Measurements from ENCODE around the gene USP3. TPM values are rescaled to one million over a fixed set of nuclear protein-coding genes. Genes with fewer than 3 reads are reported as not detected.

USP3 gene
- total and polyA plus RNA-seq, 2 of the 13 experiments (the other 11 are each of a cell fraction or from before 2014, with no cell fraction given) = 14.3 to 61.2 TPM

DNA sequence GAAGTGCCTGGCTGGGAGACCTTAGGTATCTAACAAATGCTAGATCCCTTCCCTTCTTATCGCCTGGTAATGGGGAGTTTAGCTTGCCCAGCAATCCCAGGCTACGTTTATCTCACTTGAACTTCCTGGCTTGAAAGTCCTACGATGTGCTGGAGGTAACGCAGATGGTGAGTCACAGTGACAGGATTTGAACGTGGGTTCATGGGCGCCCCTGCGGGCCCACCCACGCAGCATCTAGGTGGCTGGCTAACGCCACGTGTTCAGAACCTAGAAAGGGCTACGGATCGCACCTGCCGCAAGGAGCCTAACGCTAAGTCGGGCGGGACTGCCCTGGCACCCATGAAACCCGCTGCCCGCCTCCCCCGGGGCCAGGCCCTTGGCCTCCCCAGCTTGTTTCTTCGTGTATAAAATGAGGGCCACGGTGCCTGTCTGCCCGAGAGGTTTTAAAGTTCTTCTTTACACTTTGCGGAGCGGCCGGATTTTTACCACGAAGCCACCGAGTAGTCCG is 600 bp upstream of the USP3 start (continued):
- TF ChIP-seq ZC3H13 (CRISPR knock-in tag; IDR thresholded peaks at IDR 0.05) (0 out of 2 replicates have a peak, but pooled peaks have one; percentile 42), CTCF (CRISPR knock-in tag; IDR thresholded peaks at IDR 0.05) (no peak), MZF1 (CRISPR knock-in tag; IDR thresholded peaks at IDR 0.05; ENCODE audit: borderline replicate concordance) (no peak), ZNF687 (CRISPR knock-in tag; IDR thresholded peaks at IDR 0.05) (peak; percentile 75), NCOA5 (CRISPR knock-in tag; IDR thresholded peaks at IDR 0.05) (no peak), FOXA3 (CRISPR knock-in tag; IDR thresholded peaks at IDR 0.05) (no peak), TBL1XR1 (IDR thresholded peaks at IDR 0.05; ENCODE audit: borderline replicate concordance, low read length, partially characterized antibody) (no peak), GATAD2A (CRISPR knock-in tag; IDR thresholded peaks at IDR 0.05) (no peak), NRL (CRISPR knock-in tag; IDR thresholded peaks at IDR 0.05; ENCODE audit: borderline replicate concordance) (no peak), YY1 (IDR thresholded peaks at IDR 0.05; ENCODE audit: insufficient read depth, insufficient replicate concordance, low read depth, low read length) (no peak), KLF13 (CRISPR knock-in tag; IDR thresholded peaks at IDR 0.05) (no peak), NR3C1 (CRISPR knock-in tag; IDR thresholded peaks at IDR 0.05) (no peak), MYC (CRISPR knock-in tag; IDR thresholded peaks at IDR 0.05; ENCODE audit: borderline replicate concordance) (peak; percentile 54), MED8 (CRISPR knock-in tag; IDR thresholded peaks at IDR 0.05; ENCODE audit: insufficient replicate concordance) (no peak)
- TF ChIP-seq, protein P1, sequence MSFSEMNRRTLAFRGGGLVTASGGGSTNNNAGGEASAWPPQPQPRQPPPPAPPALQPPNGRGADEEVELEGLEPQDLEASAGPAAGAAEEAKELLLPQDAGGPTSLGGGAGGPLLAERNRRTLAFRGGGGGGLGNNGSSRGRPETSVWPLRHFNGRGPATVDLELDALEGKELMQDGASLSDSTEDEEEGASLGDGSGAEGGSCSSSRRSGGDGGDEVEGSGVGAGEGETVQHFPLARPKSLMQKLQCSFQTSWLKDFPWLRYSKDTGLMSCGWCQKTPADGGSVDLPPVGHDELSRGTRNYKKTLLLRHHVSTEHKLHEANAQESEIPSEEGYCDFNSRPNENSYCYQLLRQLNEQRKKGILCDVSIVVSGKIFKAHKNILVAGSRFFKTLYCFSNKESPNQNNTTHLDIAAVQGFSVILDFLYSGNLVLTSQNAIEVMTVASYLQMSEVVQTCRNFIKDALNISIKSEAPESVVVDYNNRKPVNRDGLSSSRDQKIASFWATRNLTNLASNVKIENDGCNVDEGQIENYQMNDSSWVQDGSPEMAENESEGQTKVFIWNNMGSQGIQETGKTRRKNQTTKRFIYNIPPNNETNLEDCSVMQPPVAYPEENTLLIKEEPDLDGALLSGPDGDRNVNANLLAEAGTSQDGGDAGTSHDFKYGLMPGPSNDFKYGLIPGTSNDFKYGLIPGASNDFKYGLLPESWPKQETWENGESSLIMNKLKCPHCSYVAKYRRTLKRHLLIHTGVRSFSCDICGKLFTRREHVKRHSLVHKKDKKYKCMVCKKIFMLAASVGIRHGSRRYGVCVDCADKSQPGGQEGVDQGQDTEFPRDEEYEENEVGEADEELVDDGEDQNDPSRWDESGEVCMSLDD (CRISPR knock-in tag; IDR thresholded peaks at IDR 0.05; ENCODE audit: borderline replicate concordance) = no peak
- TF ChIP-seq, protein P2, sequence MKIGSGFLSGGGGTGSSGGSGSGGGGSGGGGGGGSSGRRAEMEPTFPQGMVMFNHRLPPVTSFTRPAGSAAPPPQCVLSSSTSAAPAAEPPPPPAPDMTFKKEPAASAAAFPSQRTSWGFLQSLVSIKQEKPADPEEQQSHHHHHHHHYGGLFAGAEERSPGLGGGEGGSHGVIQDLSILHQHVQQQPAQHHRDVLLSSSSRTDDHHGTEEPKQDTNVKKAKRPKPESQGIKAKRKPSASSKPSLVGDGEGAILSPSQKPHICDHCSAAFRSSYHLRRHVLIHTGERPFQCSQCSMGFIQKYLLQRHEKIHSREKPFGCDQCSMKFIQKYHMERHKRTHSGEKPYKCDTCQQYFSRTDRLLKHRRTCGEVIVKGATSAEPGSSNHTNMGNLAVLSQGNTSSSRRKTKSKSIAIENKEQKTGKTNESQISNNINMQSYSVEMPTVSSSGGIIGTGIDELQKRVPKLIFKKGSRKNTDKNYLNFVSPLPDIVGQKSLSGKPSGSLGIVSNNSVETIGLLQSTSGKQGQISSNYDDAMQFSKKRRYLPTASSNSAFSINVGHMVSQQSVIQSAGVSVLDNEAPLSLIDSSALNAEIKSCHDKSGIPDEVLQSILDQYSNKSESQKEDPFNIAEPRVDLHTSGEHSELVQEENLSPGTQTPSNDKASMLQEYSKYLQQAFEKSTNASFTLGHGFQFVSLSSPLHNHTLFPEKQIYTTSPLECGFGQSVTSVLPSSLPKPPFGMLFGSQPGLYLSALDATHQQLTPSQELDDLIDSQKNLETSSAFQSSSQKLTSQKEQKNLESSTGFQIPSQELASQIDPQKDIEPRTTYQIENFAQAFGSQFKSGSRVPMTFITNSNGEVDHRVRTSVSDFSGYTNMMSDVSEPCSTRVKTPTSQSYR (CRISPR knock-in tag; IDR thresholded peaks at IDR 0.05; ENCODE audit: borderline replicate concordance) = 0 out of 2 replicates have a peak, but pooled peaks have one; percentile 35
- TF ChIP-seq, protein P3, sequence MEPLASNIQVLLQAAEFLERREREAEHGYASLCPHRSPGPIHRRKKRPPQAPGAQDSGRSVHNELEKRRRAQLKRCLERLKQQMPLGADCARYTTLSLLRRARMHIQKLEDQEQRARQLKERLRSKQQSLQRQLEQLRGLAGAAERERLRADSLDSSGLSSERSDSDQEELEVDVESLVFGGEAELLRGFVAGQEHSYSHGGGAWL (CRISPR knock-in tag; IDR thresholded peaks at IDR 0.05) = no peak; the same call in 1 of the 2 replicates

Measured in HepG2 (cell line).